RWPE2 (cell line): ENCODE measurements around the gene STX1B.

ENCODE experiments used
- ATAC-seq: fragments of 200-7000 bp; cut with Tn5 transposase; 3 replicates; pipeline ENCODE4 v1.9.1; 2021; ENCODE audit warnings: low read depth
- DNase-seq: peaks from one replicate; pipeline ENCODE4 v3.0.0-alpha.2; 2020; ENCODE audit warnings: low spot score
- H3K27ac ChIP-seq: fragments of 450-650 bp; 2 replicates; pipeline ENCODE4 v1.5.1; 2017; ENCODE audit warnings: mild to moderate bottlenecking; ENCODE audit not compliant: poor library complexity, severe bottlenecking
- H3K27me3 ChIP-seq: fragments of 250-450 bp; sonication (Bioruptor Pico); 2 replicates; pipeline ENCODE4 v1.5.1; 2021; ENCODE audit warnings: mild to moderate bottlenecking, moderate library complexity; ENCODE audit not compliant: insufficient read depth, poor library complexity, severe bottlenecking
- H3K36me3 ChIP-seq: fragments of 250-450 bp; sonication (Bioruptor Pico); 2 replicates; pipeline ENCODE4 v1.5.1; 2020; ENCODE audit warnings: low read depth, mild to moderate bottlenecking, moderate library complexity
- H3K4me1 ChIP-seq: fragments of 250-450 bp; sonication (Bioruptor Pico); 2 replicates; pipeline ENCODE4 v1.5.1; 2021; ENCODE audit warnings: mild to moderate bottlenecking, moderate library complexity; ENCODE audit not compliant: insufficient read depth, poor library complexity, severe bottlenecking
- H3K4me3 ChIP-seq: fragments of 250-450 bp; sonication (Bioruptor Pico); 2 replicates; pipeline ENCODE4 v1.5.1; 2021; ENCODE audit warnings: mild to moderate bottlenecking, moderate library complexity; ENCODE audit not compliant: severe bottlenecking
- H3K9me3 ChIP-seq: fragments of 250-450 bp; sonication (Bioruptor Pico); 2 replicates; pipeline ENCODE4 v1.5.1; 2021; ENCODE audit warnings: mild to moderate bottlenecking, moderate library complexity; ENCODE audit not compliant: severe bottlenecking
- CTCF ChIP-seq: fragments of 450-650 bp; IDR thresholded peaks from one replicate; pipeline ENCODE4 v1.5.1; 2017; ENCODE audit warnings: mild to moderate bottlenecking, moderate library complexity; ENCODE audit not compliant: poor library complexity, severe bottlenecking

The STX1B gene

GRCh38 chr16:31043898-31044481, 33.6 kb upstream of the STX1B start:
- Histone ChIP-seq H3K4me3 (no peak overlapping the region), H3K27me3 (no peaks in the 10 kb centered on the region), H3K36me3 (0 out of 2 replicates have a peak, but pooled peaks cover 3% of the 10 kb centered on the region), H3K4me1 (no peaks in the 10 kb centered on the region), H3K9me3 (no peaks in the 10 kb centered on the region), H3K27ac (no peak overlapping the region)
- DNase-seq: no peak
- ATAC-seq: no peak
- no peak for TF ChIP-seq CTCF

- H3K36me3 ChIP-seq: peaks cover 4% of the 10 kb centered on the region; the same call in 1 of the 2 replicates
- no peak for ATAC-seq
- H3K4me3 ChIP-seq: no peak overlapping the region
Measured at GRCh38 chr16:31043352-31043751, 32.9 kb upstream of the STX1B start.

GRCh38 chr16:31042866-31043265, 32.4 kb upstream of the STX1B start:
- Histone ChIP-seq H3K27me3 (no peaks in the 10 kb centered on the region), H3K36me3 (peaks cover 9% of the 10 kb centered on the region; the same call in 1 of the 2 replicates), H3K27ac (no peak overlapping the region), H3K4me3 (no peak overlapping the region), H3K4me1 (no peaks in the 10 kb centered on the region), H3K9me3 (no peaks in the 10 kb centered on the region)
- TF ChIP-seq CTCF: no peak
- DNase-seq (no peak), ATAC-seq (no peak)

More at GRCh38 chr16:31043352-31043751, 32.9 kb upstream of the STX1B start:
- no peaks in the 10 kb centered on the region for H3K4me1 ChIP-seq
- no peaks in the 10 kb centered on the region for H3K9me3 ChIP-seq
- DNase-seq: no peak
- H3K27me3 ChIP-seq: no peaks in the 10 kb centered on the region
- H3K27ac ChIP-seq: no peak overlapping the region
- TF ChIP-seq CTCF: no peak

- no peaks in the 10 kb centered on the region for H3K27me3 ChIP-seq
- H3K4me1 ChIP-seq: no peaks in the 10 kb centered on the region
- ATAC-seq: no peak
- H3K36me3 ChIP-seq: peaks cover 19% of the 10 kb centered on the region
- no peak overlapping the region for H3K4me3 ChIP-seq
- H3K9me3 ChIP-seq: no peaks in the 10 kb centered on the region
- no peak overlapping the region for H3K27ac ChIP-seq
- no peak for DNase-seq
- TF ChIP-seq CTCF: no peak
Measured at GRCh38 chr16:31038993-31039392, 28.6 kb upstream of the STX1B start.

GRCh38 chr16:31036691-31037090, 26.3 kb upstream of the STX1B start:
- H3K27me3 ChIP-seq: no peaks in the 10 kb centered on the region
- H3K27ac ChIP-seq: no peak overlapping the region
- no peak for TF ChIP-seq CTCF
- H3K4me3 ChIP-seq: no peak overlapping the region
- no peaks in the 10 kb centered on the region for H3K4me1 ChIP-seq
- DNase-seq (no peak), ATAC-seq (no peak)
- peaks cover 19% of the 10 kb centered on the region for H3K36me3 ChIP-seq
- H3K9me3 ChIP-seq: no peaks in the 10 kb centered on the region
